ENCODE data around the gene EXOC7. TPM values are rescaled to one million over a fixed set of nuclear protein-coding genes. Genes with fewer than 3 reads are reported as not detected.

The EXOC7 gene
- total RNA-seq, 1 experiment from 2014 or later, result 48.9 TPM

DNA sequence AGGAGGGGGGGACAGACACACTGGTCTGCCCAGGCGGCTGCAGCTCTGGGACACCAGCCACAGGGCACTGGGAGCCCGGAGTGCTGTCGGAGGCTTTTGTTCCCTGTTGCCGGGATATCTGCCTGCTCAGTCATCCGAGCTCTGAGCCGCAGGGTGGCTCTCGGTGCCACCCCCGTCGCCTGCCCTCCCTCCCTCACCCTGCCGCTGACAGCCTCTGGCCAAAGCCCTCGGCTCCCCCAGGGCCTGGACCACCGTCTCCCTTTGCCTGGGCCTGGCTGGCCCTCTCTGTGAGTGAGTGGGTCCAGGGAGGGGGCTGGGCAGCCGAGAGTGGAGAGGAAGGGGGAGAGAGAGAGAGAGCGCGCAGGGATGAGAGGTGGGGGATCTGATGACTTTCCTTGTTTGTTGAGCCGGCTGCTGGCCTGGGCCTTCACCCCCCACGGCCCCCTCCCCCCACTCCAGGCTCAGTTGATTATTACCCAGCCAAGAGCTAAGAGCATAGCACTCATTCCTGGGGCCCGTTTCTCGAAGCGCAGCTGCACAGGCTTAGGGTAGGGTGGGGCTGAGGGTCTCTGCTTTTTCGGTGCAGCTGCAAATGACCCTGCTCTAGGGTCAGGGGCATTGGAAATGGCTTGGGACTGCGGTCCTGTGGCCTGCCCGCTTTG lies 34.8 kb upstream of the EXOC7 start:
- DNase-seq (ENCODE audit: low read depth), result no peak

GRCh38 chr17:76137351-76138233 lies 34.0 kb upstream of the EXOC7 start:
- no peak for DNase-seq (ENCODE audit: low read depth)

GRCh38 chr17:76137001-76137350 lies 33.4 kb upstream of the EXOC7 start:
- DNase-seq (ENCODE audit: low read depth), result no peak

DNA sequence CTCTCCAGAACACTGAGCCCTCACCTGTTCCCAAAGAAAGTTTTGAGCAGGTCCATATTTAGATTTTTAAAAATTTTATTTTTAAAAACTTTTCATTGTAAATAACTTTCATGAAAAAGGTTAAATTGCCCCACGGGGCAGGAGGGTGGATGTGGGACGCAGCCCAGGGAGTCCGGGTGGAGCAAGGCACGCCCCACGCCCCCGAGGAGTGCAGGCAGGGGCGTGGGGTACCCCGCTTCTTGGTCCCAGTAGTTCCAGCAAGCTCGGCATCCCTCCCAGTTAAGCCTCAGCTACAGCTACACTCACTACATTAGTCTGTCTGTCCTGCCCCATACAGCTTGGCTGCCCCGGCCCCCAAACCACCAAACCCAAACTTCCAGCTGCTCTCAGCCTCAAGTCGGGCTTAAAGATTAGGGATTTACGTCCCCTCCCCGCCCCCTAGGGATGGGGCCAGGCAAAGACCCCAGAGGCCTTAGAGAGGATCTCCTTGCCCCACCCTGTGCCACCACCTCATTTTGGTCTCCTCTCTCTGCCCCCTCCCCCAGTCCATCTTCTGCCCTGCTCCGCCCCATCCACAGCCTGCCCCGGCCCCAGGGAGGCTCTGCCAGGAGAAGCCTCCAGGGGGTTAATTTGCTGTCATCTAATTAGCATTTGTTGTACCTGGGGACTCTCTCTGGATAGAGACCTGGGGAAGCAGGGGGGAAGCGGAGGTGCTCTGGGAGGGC lies 32.9 kb upstream of the EXOC7 start:
- DNase-seq (ENCODE audit: low read depth), result no peak

DNA sequence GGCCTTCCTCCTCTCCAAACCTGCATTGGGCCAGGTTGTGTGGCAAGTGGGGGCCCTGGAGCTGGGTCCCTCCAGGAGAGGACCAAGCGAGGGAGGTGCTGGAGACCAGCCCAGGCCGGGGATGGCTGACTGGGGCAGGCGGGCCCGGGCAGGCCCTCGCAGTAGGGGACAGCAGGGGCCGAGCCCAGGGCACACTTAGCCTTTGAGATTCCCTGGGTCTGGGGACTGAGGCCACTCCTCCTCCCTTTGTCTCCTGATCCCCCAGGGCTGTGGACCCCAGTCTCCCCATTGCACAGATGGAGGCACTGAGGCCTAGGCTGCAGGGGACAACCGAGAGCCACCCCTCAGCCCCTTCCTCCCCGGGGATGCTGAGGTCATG lies 32.2 kb upstream of the EXOC7 start:
- no peak for DNase-seq (ENCODE audit: low read depth)

GRCh38 chr17:76134911-76135809 lies 31.6 kb upstream of the EXOC7 start:
- no peak for DNase-seq (ENCODE audit: low read depth)

- no peak for DNase-seq (ENCODE audit: low read depth)
Observed at GRCh38 chr17:76132574-76133338, 29.2 kb upstream of the EXOC7 start.

- DNase-seq (ENCODE audit: low read depth), result no peak
Observed at GRCh38 chr17:76131692-76132573, 28.3 kb upstream of the EXOC7 start.

GRCh38 chr17:76131051-76131691 lies 27.6 kb upstream of the EXOC7 start:
- DNase-seq (ENCODE audit: low read depth), result no peak

GRCh38 chr17:76130473-76130872 lies 26.9 kb upstream of the EXOC7 start:
- DNase-seq (ENCODE audit: low read depth), result no peak

DNA sequence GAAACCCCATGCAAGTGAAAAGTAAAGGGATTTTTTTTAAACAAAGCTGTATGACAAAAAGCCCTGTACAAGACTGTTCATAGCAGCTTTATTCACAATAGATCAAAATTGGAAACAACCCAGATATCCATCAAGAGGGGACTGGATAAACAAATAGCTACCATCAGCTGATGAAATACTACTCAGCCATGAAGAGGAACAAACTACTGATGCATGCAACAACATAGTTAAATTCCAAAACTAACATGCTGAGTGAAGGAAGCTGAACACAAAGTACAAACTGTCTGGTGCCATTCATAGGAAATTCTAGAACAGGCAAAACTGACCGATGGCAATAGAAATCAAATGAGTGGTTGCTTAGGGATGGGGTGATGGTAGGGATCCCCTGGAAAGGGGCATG lies 22.3 kb upstream of the EXOC7 start:
- no peak for DNase-seq (ENCODE audit: low read depth)

DNA sequence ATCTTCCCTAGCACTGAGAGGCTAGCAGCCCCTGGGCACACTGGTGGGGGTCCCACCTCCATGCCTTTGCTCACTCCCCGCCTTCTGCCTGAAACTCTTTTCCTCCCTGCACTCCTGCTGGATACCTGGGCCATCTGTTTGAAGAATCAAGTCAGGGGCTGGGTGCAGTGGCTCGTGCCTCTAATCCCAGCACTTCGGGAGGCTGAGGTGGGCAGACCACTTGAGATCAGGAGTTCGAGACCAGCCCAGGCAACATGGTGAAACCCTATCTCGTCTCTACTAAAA lies 21.7 kb upstream of the EXOC7 start:
- no peak for DNase-seq (ENCODE audit: low read depth)

DNA sequence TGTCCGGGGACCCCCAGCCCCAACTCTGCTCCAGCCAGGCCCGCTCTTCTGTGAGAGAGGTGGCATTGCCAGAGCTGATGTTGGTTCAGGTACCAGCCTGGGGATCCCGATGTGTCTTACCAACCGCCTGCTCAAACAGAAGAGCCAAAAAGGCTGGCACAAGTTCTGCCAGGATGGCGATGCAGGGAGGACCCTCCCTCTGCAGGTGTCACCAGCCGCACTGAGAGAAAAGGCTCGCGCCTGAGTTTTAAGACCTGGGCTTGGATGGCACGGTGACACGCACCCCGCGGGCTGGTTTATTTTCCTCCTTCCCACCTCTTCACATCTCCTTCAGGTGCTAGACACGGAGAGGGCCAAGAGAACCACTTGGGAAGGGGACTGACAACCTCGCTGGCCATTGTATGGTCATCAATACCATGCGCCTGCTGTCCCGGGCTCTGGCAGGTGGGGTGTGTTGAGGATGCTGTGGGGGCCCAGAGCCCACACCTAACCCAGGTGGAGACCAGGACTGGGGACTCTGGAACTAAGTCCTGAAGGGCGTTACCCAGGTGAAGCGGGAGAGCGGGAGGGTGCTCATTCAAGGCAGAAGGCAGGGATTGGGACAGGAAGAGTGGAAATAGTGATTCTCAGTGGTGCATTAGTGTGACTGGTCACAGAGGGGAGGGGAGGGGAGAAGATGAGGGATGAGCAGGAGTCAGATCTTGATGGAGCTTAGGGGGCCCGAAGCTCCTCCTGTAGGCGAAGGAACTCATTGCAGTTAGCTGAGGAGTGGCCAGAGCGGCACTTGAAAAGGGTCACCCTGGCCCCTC lies 21.2 kb upstream of the EXOC7 start:
- no peak for DNase-seq (ENCODE audit: low read depth)

DNA sequence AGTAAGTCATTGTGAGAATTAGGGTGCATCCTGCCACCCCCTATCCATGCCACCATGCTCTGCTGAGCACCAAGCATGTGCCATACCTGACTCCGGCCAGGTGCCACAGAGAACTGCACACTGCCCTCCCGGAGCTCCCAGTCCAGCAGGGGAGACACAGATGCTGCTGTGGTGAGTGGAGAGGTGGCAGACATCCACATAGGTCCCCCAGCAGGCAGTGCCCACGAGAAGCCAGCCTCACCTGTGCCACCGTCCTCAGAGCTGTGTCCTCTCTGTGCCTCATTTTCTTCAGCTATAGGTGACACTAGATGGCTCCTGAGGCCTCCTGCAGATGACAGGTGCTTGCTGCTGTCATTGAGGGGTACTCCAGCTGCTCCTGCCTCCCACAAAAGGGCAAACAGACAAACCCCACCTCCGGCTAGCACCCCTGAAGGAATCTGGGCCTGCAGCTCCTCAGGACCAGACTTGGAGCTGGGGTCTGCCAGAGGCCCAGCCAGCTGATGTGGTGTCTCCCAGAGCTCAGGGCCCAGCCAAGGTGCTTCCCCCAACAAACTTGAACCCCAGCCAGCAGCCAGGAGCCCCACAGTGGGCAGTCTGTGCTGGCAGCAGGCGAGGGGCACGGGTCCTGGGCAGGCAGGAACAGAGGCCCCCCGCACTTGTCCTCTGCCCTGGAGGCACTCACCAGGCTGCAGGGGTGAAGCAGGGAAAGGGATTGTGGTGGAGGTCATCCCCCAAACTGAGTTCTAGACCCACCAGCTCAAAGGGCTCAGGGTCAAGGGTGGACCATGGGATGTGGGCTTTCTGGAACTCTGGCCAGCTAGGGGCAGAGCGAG lies 20.4 kb upstream of the EXOC7 start:
- DNase-seq (ENCODE audit: low read depth), result no peak

DNA sequence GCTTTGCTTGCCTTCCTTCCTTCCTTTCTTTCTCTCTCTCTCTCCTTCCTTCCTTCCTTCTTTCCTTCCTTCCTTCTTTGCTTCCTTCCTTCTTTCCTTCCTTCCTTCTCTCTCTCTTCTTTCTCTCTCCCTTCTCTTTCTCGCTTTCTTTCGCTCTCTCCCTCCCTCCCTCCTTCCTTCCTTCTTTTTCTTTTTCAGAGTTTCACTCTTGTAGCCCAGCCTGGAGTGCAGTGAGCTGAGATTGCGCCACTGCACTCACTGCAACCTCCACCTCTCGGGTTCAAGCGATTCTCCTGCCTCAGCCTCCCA lies 19.6 kb upstream of the EXOC7 start:
- no peak for DNase-seq (ENCODE audit: low read depth)

GRCh38 chr17:76122431-76123190 lies 19.0 kb upstream of the EXOC7 start:
- no peak for DNase-seq (ENCODE audit: low read depth)

DNA sequence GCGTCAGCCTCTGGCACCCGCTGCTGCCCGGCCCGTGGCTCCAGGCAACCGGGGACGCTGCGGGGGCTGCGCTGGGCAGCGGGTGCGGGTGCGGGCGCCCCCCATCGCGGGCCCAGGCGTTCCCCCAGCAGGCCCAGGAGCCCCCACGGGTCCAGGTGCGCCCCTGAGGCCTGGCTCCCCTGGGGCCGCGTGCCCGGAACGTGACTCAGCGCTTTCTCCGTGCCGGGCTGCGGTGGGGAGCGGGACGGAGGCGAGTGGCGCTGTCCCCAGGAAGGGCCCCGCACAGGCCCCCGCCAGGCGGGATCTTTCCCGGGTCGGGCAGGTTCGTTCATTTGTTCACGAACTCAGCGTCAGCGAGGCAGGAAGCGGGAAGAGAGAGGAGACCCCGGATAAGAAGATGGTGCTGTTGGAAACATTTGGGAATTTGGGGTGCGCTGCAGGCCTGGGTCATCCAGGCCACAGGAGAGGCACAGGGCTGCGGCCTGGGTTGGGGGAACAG lies 18.4 kb upstream of the EXOC7 start:
- no peak for DNase-seq (ENCODE audit: low read depth)
